ENCODE data around the gene SAA4.
"Not testable (repeated sequence)": the region's sequence is repeated elsewhere in the genome, so short reads cannot be mapped to it uniquely, and the experiment has no call there.

SAA4 gene

DNA sequence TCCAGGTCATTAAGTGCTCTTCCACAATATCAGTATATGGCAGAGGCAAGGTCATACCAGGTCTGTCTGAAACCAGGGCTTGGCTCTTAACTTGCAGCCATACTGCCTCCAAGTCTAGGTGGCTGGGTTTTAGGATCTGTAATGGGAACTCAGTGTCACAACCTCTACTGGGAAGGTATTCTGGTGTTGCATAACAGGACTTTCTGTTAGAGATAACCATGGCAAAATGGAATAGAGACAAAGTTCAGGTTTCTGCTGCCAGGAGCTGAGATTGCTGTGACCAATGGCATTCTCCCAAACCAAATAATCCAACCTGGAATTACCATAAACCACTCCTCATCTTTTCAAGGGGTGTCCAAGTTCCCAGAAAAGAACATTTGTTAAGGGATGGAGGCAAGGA lies 22.7 kb upstream of the SAA4 start:
- no peak for DNase-seq (ENCODE audit: low read depth)
- TF ChIP-seq, protein P1, sequence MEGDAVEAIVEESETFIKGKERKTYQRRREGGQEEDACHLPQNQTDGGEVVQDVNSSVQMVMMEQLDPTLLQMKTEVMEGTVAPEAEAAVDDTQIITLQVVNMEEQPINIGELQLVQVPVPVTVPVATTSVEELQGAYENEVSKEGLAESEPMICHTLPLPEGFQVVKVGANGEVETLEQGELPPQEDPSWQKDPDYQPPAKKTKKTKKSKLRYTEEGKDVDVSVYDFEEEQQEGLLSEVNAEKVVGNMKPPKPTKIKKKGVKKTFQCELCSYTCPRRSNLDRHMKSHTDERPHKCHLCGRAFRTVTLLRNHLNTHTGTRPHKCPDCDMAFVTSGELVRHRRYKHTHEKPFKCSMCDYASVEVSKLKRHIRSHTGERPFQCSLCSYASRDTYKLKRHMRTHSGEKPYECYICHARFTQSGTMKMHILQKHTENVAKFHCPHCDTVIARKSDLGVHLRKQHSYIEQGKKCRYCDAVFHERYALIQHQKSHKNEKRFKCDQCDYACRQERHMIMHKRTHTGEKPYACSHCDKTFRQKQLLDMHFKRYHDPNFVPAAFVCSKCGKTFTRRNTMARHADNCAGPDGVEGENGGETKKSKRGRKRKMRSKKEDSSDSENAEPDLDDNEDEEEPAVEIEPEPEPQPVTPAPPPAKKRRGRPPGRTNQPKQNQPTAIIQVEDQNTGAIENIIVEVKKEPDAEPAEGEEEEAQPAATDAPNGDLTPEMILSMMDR (IDR thresholded peaks at IDR 0.05; ENCODE audit: control insufficient read depth, extremely low read depth, insufficient read depth) = no peak
- H3K4me3 ChIP-seq (ENCODE audit: low read depth, low read length) = no peak overlapping the region

DNA sequence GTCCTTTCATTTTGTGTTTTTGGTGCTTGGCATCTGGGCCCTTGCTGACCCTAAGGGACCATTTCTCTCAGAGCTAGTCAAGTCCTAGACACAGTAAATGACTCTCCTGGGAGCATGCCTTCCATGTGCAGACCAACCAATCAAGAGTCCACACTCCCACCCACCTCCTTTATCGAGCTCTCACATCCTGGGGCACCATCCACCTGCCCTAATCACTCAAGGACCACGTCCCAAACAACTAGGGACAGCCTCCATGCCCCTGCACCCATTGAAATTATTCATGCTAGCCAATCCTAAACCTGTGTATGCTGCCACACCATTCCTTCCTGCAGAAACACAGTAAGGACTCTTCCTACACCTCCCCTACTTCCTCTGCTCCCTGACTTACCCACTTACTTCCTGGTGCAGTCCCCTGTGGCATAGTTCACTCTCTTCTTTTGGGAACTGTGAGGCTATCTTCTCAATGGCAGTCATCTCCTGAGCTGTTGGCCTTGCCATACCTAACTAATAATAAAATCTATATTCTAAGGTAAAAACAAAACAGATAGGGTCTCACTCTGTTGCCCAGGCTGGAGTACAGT lies 18.3 kb upstream of the SAA4 start:
- no peak for DNase-seq (ENCODE audit: low read depth)

DNA sequence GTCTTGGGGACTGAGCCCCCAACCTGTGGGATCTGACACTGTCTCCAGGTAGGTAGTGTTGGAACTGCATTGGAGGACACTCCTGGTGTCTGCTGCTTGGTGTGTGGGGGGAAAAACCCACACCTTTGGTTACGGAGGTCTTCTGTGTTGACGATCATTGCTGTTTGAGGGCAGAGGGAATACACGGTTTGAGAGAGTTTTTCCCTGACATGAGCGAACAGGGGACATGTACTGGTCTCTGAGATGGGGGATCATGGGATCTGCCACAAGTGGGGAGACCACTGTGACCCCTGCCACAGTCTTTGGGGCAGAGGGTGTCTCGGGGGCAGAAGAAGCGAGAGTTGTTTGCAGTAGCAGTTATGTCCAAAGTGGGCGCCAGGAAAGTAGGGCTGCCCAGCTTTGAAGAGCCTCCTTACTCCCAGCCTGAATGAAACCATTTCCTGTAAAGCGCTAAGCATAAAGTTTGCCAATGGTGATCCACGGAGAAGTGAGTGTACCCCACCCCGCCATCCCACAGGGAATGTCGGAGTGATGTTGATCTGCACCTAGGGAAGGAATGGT lies 17.3 kb upstream of the SAA4 start:
- DNase-seq (ENCODE audit: low read depth) = no peak
- TF ChIP-seq, protein P1 (IDR thresholded peaks at IDR 0.05; ENCODE audit: control insufficient read depth, extremely low read depth, insufficient read depth) = no peak
- no peak overlapping the region for H3K4me3 ChIP-seq (ENCODE audit: low read depth, low read length)

More for the DNA sequence above, 18.3 kb upstream of the SAA4 start:
- TF ChIP-seq, protein P1 (IDR thresholded peaks at IDR 0.05; ENCODE audit: control insufficient read depth, extremely low read depth, insufficient read depth) = no peak
- H3K4me3 ChIP-seq (ENCODE audit: low read depth, low read length) = no peak overlapping the region

DNA sequence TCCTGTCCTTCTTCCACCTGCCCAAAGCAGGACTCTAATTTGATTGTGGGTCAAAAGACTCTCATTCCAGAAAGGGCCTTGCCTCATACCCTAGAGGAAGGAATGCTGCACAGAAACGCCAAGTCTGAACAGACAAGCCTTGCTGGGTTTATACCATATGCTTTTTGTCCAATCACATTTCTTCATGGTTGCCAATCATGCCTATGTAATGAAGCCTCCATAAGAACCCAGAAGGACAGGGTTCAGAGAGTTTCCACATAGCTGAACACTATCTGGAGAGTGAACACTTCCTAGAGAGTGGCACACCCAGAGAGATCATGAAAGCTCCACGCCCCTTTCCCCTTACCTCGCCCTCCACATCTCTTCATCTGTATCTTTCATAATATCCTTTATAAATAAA lies 16.6 kb upstream of the SAA4 start:
- no peak for DNase-seq (ENCODE audit: low read depth)
- TF ChIP-seq, protein P1 (IDR thresholded peaks at IDR 0.05; ENCODE audit: control insufficient read depth, extremely low read depth, insufficient read depth) = no peak
- H3K4me3 ChIP-seq (ENCODE audit: low read depth, low read length) = no peak overlapping the region

DNA sequence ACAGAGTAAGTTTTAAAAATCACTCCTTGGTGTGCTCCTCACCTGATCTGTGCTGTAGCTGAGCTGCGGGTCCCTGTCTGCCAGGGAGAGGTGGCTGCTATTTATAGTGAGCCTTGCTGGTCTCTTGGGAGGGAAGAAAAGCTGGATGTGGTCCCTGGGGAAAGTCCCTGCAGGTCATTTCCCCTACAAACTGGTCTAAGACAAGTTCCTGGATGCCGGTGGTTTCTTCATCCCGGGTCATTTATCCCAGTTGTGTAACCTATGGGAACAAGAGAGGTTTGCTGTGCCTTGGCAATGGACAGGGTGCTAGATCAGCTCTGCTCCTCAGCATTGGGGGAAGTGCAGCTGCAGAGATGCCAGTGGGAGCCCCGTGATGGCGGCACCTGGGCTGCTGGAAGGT lies 12.0 kb upstream of the SAA4 start, which contains the start of gene SAA2:
SAA2 (minus strand) TSS at position 108 of the 400 bp plus-strand sequence. CDS start 657 bp downstream, outside the sequence.
- DNase-seq (ENCODE audit: low read depth) = no peak
- no peak within 1 kb of the TSS for H3K4me3 ChIP-seq (ENCODE audit: low read depth, low read length)
- TF ChIP-seq, protein P1 (IDR thresholded peaks at IDR 0.05; ENCODE audit: control insufficient read depth, extremely low read depth, insufficient read depth) = no peak

DNA sequence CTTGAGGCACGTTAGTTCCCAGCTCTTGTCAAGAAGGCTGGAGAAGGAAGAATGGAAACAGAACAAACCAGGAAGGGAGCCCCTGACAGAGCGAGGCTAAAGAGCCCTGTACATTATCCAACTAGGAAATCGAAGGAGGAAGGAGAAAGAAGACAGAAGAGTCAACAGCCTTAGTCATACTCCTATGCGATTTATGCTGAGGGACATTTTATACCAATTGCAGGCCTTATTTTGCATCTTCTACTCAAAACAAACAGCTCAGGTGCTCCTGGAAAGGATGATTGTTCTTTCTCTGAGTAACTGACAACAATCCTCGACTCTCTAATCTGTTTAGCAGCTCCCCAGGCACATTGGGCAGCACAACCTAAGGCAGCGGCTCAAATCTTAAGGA lies 10.6 kb upstream of the SAA4 start:
- not testable (repeated sequence) for DNase-seq (ENCODE audit: low read depth); H3K4me3 ChIP-seq (ENCODE audit: low read depth, low read length)

DNA sequence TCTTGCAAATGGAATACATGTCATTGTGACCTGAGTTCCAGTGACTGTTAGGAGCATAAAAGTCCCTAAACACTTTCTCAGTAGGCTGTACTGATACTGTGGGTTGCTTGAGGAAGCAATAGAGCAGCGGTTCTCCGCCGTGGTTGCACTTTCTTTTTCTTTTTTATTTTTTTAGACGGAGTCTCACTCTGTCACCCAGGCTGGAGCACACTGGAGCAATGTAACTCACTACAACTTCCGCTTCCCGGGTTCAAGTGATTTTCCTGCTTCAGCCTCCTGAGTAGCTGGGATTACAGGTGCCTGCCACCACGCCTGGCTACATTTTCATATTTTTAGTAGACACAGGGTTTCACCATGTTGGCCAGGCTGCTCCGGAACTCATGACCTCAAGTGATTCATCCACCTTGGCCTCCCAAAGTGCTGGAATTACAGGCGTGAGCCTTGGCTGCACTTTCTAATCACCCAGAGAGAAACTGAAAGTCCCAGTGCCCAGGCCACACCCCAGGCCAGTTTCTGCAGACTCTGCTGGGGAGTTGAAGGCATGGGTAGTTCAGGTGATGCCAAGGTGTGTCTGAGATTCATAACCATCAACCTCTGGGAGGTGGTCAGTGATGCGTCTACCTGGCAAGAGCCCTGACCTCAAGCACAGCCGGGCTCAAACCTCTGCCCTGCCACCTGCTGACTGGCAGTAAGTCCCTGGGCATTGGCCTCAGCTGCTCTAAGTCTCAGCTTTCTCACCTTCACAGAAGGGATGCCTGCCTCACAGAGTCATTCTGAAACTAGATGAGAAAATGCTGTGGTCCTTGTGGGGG lies 10.0 kb upstream of the SAA4 start:
- not testable (repeated sequence) for H3K4me3 ChIP-seq (ENCODE audit: low read depth, low read length); DNase-seq (ENCODE audit: low read depth)

Data from LNCaP clone FGC (cell line).